NCI-H526 treated with DMSO at 0.1 percent for 48 hours (cell line): ENCODE measurements around the gene CACNA1G.

ENCODE experiments used
- DNase-seq: peaks from one replicate; lab custom pipeline; 2025; lab: John Stamatoyannopoulos, UW

Gene CACNA1G

DNA sequence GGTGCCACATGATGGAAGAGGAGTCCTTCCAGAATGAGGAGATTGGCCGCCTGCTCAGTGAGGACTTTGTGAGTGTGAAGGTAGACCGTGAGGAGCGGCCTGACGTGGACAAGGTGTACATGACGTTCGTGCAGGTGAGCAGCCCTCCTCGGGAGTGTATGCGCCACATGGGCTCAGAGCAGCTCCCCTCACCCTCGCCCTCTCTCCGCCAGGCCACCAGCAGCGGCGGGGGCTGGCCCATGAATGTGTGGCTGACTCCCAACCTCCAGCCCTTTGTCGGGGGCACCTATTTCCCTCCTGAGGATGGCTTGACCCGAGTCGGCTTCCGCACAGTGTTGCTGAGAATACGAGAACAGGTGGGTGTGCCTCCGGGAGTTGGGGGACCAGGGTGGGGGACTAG, 11.7 kb upstream of the CACNA1G start:
- no peak for DNase-seq

DNA sequence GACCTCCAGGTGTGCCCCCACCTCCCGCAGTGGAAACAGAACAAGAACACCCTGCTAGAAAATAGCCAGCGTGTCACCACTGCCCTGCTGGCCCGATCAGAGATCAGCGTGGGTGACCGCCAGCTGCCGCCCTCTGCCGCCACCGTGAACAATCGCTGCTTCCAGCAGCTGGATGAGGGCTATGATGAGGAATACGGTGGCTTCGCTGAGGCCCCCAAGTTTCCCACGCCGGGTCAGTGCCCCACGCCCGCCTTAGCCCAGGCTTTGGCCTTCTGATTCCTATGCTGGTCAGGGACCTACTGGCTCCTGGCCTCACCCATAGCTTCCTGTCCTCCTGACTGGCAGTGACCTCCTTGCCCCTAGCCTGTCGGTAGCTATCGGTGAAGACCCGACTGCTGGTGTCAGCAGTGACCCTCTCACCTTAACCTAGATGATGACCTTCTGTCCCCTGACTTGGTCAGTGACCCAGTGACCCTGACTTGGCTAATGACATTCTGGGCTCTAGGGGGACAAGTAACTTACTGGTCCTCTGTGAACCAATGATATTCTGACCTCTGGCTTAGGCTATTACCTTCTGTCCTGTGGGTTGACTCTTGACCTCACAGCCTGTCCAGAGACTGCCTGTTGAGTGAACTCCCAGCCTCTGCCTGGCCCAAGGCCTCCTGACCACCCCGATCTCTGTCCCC, 11.1 kb upstream of the CACNA1G start:
- no peak for DNase-seq

DNA sequence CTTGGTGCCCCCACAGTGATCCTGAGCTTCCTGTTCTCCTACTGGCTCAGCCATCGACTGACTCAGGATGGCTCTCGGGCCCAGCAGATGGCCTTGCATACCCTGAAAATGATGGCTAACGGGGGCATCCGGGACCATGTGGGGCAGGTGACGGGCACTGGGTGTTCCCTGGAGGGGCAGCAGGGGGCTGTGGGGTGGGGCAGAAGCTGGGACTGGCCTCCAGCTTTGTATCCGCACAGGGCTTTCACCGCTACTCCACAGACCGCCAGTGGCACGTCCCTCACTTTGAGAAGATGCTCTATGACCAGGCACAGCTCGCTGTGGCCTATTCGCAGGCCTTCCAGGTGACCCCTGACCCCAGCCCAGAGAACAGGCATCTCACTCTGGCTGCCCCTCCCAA, 10.5 kb upstream of the CACNA1G start:
- DNase-seq = no peak

DNA sequence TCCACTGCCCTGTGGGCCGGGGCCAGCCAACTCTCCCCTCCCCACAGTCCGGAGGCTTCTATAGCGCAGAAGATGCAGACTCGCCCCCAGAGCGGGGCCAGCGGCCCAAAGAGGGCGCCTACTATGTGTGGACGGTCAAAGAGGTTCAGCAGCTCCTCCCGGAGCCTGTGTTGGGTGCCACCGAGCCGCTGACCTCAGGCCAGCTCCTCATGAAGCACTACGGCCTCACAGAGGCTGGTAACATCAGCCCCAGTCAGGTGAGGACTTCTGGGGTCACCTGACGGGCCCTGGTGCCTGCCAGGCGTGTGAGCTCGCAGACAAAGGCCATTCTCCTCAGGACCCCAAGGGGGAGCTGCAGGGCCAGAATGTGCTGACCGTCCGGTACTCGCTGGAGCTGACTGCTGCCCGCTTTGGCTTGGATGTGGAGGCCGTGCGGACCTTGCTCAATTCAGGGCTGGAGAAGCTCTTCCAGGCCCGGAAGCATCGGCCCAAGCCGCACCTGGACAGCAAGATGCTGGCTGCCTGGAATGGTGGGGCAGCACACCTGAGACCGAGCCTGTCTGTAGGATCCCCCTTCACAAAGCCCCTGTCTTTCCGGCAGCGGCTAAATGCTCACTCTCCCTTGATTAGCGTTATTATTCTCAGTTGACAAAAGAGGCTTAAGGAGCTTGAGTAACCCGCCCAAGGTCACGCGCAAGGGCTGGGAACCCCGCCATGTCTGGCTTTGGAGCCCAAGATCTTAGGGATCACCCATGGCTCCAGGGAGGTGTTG, 9.7 kb upstream of the CACNA1G start:
- DNase-seq = peak; percentile 71

DNA sequence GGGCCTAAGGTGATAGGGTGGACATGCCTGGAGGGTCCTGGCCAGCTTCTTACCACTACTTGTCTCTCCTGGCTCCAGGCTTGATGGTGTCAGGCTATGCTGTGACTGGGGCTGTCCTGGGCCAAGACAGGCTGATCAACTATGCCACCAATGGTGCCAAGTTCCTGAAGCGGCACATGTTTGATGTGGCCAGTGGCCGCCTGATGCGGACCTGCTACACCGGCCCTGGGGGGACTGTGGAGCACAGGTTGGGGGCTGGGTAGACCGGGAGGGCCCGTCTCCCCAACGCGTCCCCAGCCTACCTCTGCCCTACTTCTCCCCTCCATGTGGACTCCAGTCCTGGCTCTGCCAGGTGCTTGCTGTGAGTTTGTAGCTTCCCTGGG, 9.1 kb upstream of the CACNA1G start:
- no peak for DNase-seq

DNA sequence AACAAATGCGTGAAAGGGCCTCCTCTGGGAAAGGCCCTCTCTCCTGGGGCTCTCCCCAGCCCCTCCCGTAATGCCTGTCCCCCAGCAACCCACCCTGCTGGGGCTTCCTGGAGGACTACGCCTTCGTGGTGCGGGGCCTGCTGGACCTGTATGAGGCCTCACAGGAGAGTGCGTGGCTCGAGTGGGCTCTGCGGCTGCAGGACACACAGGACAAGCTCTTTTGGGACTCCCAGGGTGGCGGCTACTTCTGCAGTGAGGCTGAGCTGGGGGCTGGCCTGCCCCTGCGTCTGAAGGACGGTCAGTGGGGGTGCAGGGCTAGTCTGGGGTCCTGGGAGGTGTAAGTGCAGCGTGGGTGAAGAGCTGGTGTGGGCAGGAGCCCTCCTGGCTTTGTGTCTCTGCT, 8.6 kb upstream of the CACNA1G start:
- DNase-seq = no peak

DNA sequence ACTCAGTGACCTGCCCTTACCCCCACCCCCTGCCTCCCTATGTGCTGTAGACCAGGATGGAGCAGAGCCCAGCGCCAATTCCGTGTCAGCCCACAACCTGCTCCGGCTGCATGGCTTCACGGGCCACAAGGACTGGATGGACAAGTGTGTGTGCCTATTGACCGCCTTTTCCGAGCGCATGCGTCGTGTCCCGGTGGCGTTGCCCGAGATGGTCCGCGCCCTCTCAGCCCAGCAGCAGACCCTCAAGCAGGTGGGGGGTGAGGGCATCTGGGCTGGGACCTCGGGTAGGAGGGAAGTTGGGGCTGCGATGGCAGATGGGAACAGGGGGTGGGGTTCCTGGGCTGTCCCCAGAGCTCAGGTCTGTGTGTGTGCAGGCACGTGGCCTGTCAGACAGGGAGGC, 6.3 kb upstream of the CACNA1G start:
- DNase-seq = no peak

DNA sequence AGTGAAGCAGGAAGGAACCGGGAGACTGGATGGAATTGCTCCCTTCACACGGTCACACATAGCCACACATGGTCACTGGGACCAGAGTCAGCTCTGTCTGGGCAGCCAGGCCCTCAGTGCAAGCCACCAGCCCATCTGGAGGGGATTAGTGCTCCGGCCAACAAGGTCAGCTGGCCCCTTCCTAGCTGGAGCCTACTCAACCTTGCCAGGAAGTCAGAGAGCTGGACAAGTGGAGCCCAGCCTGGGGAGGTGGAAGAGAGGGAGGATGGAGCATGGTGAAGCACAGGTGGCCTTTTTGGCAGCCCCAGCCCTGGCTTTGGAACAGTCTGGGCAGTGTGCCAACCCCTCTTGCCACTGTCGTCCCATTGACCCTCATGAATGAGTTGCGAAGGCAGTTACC, 3.7 kb upstream of the CACNA1G start:
- no peak for DNase-seq

DNA sequence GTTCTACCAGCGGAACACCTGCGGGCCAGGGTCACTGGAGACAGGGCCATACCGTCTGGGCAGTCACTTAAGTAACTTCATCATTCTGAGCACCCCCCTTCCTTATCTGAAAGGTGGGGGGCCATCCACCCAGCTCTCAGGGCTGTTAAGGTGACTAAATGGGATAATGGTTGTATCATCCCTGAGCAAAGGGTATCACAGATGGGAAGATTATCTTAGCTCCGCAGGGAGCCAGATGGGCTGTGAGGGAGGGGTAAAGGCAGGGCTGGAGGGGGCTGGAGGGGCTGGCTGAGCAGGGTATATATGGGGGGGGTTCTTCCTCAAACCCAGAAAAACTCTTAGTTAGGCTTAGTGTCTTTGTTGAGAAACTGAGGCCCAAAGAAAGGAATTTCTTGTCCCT, 2.9 kb upstream of the CACNA1G start:
- no peak for DNase-seq

DNA sequence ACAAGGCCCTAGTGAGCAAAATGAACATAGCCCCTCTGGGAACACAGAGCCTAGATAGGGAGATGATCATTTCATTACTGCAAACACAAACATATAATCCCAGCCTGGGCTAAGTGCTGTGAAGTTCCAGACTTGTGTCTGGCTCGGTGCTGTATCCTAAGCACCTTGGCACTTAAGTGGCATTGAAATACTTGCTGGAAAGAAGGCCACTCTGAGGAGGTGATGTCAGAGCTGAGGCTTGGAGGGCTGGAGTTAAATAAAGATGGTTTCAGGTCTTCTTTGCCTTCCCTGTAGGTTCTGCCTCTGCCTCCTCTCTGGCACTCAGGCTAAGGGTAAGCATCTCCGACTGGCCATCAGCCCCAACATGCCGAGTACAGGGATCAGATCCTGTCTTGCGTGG, 2.4 kb upstream of the CACNA1G start:
- DNase-seq = no peak

DNA sequence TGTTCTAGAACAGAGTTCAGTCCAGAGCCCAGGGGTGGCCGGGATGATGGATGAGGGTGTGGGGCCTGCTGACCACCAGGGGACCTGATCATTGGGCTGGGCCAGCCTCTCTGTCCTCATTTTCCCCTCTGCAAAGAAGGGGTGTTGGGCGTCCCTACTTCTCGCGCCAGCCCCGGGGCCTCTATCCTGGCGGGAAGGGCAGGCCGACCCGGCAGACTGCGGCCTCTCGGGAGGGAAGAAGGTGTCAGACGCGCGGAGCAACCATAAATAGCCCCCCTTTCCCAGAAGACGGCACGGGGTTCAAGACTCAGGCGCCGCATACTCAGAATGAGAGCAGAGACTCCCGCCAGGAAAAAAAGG, 2.0 kb upstream of the CACNA1G start:
- DNase-seq = no peak

DNA sequence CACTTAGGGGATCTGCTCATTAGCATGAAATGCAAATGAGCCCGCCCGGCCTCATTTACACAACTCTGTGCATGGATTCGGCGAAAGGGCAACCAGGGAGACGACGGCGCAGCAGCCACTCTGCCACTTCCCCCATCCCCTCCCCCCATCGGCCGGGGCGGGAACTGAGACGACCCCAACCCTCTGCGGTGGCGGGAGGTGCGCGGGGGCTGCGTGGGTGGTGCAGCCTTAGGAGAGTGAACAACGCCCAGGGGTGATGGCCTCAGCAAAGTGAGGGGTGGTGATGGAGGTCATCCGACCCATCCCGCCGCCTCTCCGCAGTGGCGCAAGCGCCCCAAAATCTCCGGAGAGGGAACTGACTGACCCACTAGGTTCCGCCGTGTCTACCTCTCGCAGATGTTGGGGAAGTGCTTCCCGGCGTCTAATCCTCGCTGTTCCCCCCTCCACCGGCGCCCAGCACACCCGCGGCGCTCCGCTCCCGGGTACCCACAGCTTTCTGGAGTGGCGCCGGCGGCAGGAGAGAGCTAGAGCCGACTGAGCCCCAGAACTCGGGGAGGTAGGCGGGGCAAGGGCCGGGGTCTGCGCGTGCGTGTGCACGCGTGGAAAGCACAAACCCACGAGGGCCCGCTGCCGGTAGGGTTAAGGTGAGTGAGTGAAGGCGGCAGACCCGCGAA, 1.4 kb upstream of the CACNA1G start:
- peak; percentile 79 for DNase-seq

DNA sequence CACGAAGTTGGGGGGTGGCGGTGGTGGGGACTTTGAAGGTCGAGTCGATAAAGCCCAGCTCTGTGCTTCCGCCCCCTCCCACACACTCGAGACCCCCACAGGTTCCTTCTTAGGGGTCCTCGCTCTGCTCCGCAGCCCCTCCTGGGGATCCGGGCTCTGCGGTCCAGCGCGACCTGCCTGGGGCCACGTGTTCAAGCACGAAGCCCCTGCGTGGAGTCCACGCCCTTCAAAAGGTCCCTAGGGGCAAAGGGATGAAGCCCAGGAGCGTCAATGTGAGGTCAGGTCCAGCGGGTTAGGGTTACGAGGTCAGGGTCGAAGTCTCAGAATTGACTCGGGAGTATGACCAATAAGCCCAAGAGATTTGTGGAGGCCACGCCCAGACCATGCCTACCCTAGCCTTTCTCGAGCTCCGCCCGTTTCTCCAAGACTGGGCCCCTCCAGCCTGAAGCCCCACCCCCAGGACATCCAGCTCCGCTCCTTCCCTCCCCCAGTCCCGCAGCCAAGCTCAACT, 786 bp upstream of the CACNA1G start:
- no peak for DNase-seq

DNA sequence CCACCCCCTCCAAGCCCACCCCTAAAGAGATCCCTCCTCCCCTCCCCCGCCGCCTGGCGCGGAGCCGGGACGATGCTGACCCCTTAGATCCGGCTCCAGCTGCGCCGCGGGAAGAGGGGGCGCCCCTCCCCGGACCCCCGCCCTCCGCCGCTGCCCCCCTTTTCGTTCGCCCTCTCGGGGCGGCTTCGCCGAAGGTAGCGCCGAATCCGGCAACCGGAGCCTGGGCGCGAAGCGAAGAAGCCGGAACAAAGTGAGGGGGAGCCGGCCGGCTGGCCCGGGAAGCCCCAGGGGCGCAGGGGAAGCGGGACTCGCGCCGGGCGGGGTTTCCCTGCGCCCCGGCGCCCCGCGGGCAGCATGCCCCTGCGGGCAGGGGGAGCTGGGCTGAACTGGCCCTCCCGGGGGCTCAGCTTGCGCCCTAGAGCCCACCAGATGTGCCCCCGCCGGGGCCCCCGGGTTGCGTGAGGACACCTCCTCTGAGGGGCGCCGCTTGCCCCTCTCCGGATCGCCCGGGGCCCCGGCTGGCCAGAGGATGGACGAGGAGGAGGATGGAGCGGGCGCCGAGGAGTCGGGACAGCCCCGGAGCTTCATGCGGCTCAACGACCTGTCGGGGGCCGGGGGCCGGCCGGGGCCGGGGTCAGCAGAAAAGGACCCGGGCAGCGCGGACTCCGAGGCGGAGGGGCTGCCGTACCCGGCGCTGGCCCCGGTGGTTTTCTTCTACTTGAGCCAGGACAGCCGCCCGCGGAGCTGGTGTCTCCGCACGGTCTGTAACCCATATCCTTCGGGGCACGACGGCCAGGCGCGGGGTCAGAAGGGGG, 623 bp downstream of the CACNA1G start:
- no peak for DNase-seq

DNA sequence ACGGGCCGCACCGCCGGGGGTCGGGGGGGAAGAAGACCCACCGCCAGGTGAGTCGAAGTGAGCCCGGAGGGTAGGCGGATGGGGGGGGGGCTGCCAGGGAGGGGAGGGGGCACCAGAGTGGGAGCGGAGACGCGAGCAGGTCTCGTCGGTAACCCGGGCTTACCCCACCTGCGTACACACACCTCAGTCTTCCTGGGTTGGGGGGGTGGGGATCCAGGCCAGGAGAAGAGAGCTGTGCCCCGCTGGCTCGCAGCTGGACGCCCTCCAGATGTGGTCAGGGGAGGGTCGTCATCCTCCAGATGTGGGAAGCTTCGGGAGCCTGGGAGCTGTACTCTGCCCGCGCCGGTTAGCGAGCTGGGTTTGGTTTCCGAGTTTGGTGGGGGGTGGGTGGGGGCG, 1.2 kb downstream of the CACNA1G start:
- no peak for DNase-seq

DNA sequence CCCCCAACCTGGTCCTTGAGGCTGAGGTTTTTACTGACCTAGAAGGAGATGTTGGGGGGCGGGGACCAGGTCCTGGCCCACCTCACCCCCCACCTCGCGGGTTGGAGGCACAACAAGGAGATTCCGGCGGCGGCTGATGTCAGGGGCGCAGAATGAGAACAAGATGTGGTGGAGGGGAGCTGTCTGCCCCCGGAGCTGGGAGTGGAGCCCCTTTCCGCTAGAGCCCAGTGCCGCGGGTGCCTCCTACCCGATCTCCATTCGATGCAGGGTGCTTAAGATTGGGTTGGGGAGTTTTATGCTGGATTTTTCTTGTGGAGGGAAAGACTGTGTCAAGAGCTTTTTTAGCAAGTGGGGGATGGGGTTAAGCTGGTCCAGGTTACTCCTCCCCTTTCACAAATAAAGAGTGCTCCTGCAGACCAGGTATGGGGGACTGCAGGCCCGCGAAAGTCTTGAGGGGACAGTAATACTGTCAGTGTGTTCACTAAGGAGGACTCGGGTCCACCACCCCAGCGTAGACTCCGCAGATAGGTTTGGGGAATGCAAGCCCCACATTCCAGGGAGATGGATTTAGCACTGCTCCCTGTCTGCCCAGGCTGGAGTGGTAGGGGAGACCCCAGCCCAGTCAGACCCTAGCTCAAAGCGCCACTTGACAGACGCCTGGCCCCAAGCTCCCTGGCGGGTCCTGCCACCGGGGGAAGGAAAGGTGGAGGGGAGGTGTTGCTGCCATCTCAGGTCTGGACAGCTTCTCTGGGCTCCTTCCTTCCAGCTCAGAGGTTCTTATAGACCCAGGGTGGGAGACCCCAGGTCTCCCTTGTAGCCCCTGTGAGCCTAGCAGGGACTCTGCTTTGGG, 2.0 kb downstream of the CACNA1G start:
- no peak for DNase-seq

DNA sequence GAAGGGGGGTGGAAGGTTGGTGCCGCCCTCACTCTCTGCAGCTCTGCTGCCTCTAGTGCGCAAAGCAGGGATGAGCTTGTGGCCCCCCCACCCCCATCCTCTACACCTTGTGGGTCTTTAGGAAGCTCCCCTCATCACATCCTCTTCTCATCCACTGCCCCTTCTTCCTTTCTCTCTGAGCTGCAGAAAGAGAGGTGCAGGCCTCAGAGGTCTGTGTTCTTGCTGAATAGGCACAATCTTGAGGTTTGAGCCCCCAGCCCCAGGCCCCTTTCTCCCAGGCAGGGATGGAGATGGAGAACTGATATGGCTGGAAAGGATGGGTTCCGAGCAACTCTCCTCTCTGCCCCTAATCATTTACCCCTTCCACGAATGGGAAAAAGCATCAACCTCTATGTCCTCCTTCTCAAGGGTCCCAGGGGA, 2.6 kb downstream of the CACNA1G start:
- no peak for DNase-seq

DNA sequence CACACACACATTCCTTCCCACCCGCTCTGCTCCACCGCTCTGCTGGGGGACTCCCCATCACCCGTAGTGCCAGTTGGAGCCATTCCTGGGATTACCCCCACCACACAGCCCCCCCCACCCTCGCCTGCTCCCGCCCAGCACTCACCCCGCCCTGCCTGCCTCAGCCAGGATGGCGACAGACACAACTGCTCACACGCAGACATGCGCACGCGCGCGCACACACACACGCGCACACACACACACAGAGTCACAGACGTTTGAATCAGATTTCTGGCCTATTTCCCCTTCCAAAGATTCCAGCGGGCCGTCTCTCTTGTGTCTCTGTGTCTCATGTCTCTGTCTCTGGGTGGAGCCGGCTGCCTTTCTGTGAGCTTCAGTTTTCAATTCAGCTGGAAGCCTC, 4.4 kb downstream of the CACNA1G start:
- DNase-seq = no peak

DNA sequence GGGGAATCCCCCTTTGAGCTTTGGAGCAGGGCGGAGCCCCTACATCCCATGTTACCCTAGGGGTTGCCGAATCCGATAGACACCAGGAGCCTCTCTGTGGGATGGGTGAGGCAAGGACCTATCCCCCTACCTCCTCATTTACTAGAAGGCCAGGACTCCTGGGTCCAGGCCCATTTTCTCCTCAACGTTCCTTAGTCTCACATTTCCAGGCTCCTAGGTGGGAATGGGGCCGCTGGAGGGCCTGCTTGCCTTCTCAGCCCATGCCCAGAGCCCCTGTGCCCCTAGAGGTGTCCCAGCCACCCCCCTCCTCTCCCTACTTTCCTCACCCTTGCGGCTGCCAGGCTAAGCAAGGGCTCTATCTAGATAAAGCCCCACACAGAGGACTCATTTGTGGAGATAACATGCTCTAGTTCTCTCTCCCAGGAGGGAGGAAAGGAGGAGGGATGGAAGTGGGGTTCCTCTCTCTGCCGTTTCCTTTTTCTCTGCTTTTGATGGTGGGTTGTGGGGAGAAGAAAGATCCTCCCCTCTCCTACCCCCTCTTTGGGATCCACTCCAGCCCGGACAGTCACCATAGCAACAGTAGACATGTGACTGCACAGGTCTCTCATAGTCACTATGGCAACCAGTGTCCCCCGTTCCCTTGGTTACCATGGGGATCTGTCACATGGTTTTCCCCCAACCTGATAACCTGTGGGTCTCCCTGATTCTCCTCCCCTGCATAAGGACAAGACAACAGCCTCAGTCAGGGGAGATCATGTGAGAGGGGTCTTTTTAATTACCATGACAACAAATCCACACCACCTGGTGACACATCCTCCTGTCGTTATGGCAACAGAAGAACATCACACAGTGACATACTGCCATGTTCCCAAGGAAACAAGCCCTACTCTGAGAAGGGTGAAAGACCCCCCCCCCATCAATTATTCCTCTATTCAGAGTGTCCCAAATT, 5.2 kb downstream of the CACNA1G start:
- DNase-seq = no peak

DNA sequence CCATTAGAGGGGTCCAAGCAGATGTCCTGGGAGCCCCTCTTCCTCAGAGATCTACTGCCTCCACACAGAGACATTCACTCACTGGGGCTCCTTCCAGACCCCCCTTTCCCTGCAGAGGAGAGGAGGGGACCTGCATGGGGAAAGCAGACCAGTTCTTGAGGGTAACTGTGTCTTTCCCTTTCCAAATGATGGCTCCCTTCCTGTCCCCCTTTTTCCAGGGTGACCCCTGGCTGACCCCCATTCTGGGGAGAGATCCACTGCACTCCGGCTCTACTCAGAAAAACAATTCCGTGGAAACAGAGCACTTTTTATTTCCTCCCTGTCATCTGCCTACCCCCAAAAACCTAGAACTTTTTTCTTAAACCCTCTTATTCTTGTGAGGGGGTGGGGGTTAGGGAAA, 6.4 kb downstream of the CACNA1G start:
- no peak for DNase-seq
